CD4-positive, alpha-beta T cell (primary cell): ENCODE measurements around the gene IGFBP6. TPM values are rescaled to one million over a fixed set of nuclear protein-coding genes. Genes with fewer than 3 reads are reported as not detected.

Source experiments
- ATAC-seq: fragments of 200-7000 bp; cut with Tn5 transposase; one replicate; pipeline ENCODE4 v1.10.0; 2022; ENCODE audit warnings: mild to moderate bottlenecking; ENCODE audit not compliant: poor library complexity
- CTCF ChIA-PET: fragments of 350-600 bp; sonication (Branson Sonifier 250); formaldehyde crosslinking; loops from one replicate; lab custom pipeline; 2021; ENCODE audit warnings: antibody characterized with exemption, inconsistent platforms; lab: Charles Lee
- POLR2A ChIA-PET: fragments of 350-600 bp; sonication (Branson Sonifier 250); formaldehyde crosslinking; loops from one replicate; lab custom pipeline; 2021; ENCODE audit warnings: antibody characterized with exemption, inconsistent platforms; lab: Charles Lee
- DNase-seq, 14 experiments: peaks; one replicate each; pipeline ENCODE4 v3.0.0-alpha.2; 2013 to 2020; ENCODE audit warnings: mixed read lengths in 2 of 14
- H3K27ac ChIP-seq, 2 donors: one replicate each; pipeline versions ENCODE4 v1.5.1 to v1.7.0; 2013; ENCODE audit warnings: low read length in 2 of 2, low read depth in 1 of 2, mild to moderate bottlenecking in 1 of 2
- H3K27me3 ChIP-seq, 2 experiments: 1 replicate in 1 of 2; 2 replicates in 1 of 2; pipeline versions ENCODE4 v1.6.1 to v1.7.0; 2013; ENCODE audit warnings: low read length in 2 of 2, control low read depth in 1 of 2, mild to moderate bottlenecking in 1 of 2, moderate library complexity in 1 of 2; ENCODE audit not compliant: insufficient read depth in 2 of 2, control insufficient read depth in 1 of 2
- H3K36me3 ChIP-seq: one replicate; pipeline ENCODE4 v1.6.1; 2013; ENCODE audit warnings: low read length, control low read depth; ENCODE audit not compliant: insufficient read depth
- H3K4me1 ChIP-seq: one replicate; pipeline ENCODE4 v1.6.1; 2013; ENCODE audit warnings: low read length, control low read depth; ENCODE audit not compliant: insufficient read depth
- H3K4me3 ChIP-seq: one replicate; pipeline ENCODE4 v1.5.1; 2013; ENCODE audit warnings: mild to moderate bottlenecking, low read length, moderate library complexity
- H3K9me3 ChIP-seq, 2 experiments: 1 replicate in 1 of 2; 2 replicates in 1 of 2; pipeline versions ENCODE4 v1.6.1 to v1.7.0; 2013; ENCODE audit warnings: low read length in 2 of 2, mild to moderate bottlenecking in 2 of 2, control low read depth in 1 of 2, moderate library complexity in 1 of 2; ENCODE audit not compliant: control insufficient read depth in 1 of 2, insufficient read depth in 1 of 2
- H3K27ac Mint-ChIP-seq: one replicate; pipeline ENCODE4 v1.8.0; 2020; ENCODE audit warnings: mixed read lengths
- H3K27me3 Mint-ChIP-seq: one replicate; pipeline ENCODE4 v1.8.0; 2021; ENCODE audit warnings: mixed read lengths
- H3K36me3 Mint-ChIP-seq: one replicate; pipeline ENCODE4 v1.8.0; 2021; ENCODE audit warnings: low read depth, mixed read lengths
- H3K4me1 Mint-ChIP-seq: one replicate; pipeline ENCODE4 v1.8.0; 2021; ENCODE audit warnings: low read depth, mixed read lengths
- H3K4me3 Mint-ChIP-seq: one replicate; pipeline ENCODE4 v1.8.0; 2020; ENCODE audit warnings: mild to moderate bottlenecking, mixed read lengths
- H3K9me3 Mint-ChIP-seq: one replicate; pipeline ENCODE4 v1.8.0; 2020; ENCODE audit warnings: mixed read lengths
- CTCF ChIP-seq: fragments of 200-600 bp; IDR thresholded peaks from one replicate; pipeline ENCODE4 v1.8.0; 2022; ENCODE audit warnings: antibody characterized with exemption, mild to moderate bottlenecking
- intact Hi-C, 2 experiments: fragments of 100-400 bp; cut with DNase I in 1 of 2; cut with micrococcal nuclease in 1 of 2; formaldehyde crosslinking; loops; one replicate each; pipeline versions ENCODE4 v1.15.1 to v1.9.0; 2023 to 2025; cut with DNase I, micrococcal nuclease
- total RNA-seq, 174 experiments: library from RNA in 2 of 174; stranded (reverse) in 2 of 174; gene quantifications; one replicate each; pipeline ENCODE4 v1.2.3 and lab custom pipeline; 2021 to 2026

Gene IGFBP6
- total RNA-seq, 2 experiments from 2014 or later = 0.49 TPM; not detected in 1

GRCh38 chr12:53127169-53127568 lies 29.7 kb downstream of the IGFBP6 start:
- Mint-ChIP-seq H3K4me1 (no peaks in the 10 kb centered on the region), H3K4me3 (no peak overlapping the region), H3K27ac (no peak overlapping the region), H3K36me3 (no peaks in the 10 kb centered on the region), H3K9me3 (no peaks in the 10 kb centered on the region), H3K27me3 (peaks cover 9% of the 10 kb centered on the region)
- no peaks in the 10 kb centered on the region for H3K27me3 ChIP-seq
- H3K27ac ChIP-seq = no peak overlapping the region
- DNase-seq (no peak), ATAC-seq (no peak)
- H3K4me3 ChIP-seq = no peak overlapping the region
- H3K9me3 ChIP-seq = no peaks in the 10 kb centered on the region
- no peaks in the 10 kb centered on the region for H3K36me3 ChIP-seq
- POLR2A ChIA-PET = no interaction called here
- no peaks in the 10 kb centered on the region for H3K4me1 ChIP-seq
- TF ChIP-seq CTCF = no peak
- CTCF ChIA-PET = no interaction called here
- intact Hi-C loops = no loop called here

- Histone ChIP-seq H3K27me3 (no peaks in the 10 kb centered on the region), H3K4me1 (no peaks in the 10 kb centered on the region), H3K36me3 (no peaks in the 10 kb centered on the region), H3K4me3 (no peak overlapping the region), H3K27ac (no peak overlapping the region), H3K9me3 (no peaks in the 10 kb centered on the region)
- peaks cover 9% of the 10 kb centered on the region for H3K27me3 Mint-ChIP-seq
- TF ChIP-seq CTCF = no peak
- POLR2A ChIA-PET = interaction anchor here (0.9 kb wide), 1 partner anchor 50 kb away, joined by 3 read pairs; the partner anchor contains the start of gene SPRYD3
- no peaks in the 10 kb centered on the region for H3K4me1 Mint-ChIP-seq
- no peak for ATAC-seq
- H3K36me3 Mint-ChIP-seq = no peaks in the 10 kb centered on the region
- H3K4me3 Mint-ChIP-seq = no peak overlapping the region
- no peak for DNase-seq
- H3K27ac Mint-ChIP-seq = no peak overlapping the region
- H3K9me3 Mint-ChIP-seq = no peaks in the 10 kb centered on the region
- CTCF ChIA-PET = interaction anchor here (0.6 kb wide), 1 partner anchor 16 kb away, joined by 5 read pairs; no protein-coding TSS in a partner anchor
- intact Hi-C loops = no loop called here
Measured at GRCh38 chr12:53128780-53129569, 31.5 kb downstream of the IGFBP6 start.

GRCh38 chr12:53131844-53132243 lies 34.4 kb downstream of the IGFBP6 start:
- H3K27ac Mint-ChIP-seq = no peak overlapping the region
- TF ChIP-seq CTCF = no peak
- no peak for DNase-seq
- POLR2A ChIA-PET = no interaction called here
- Histone ChIP-seq H3K27ac (no peak overlapping the region), H3K27me3 (no peaks in the 10 kb centered on the region), H3K4me3 (no peak overlapping the region), H3K36me3 (no peaks in the 10 kb centered on the region), H3K9me3 (peaks cover 3 to 5% of the 10 kb centered on the region in 2 experiments), H3K4me1 (no peaks in the 10 kb centered on the region)
- no peaks in the 10 kb centered on the region for H3K4me1 Mint-ChIP-seq
- no peak overlapping the region for H3K4me3 Mint-ChIP-seq
- H3K27me3 Mint-ChIP-seq = peaks cover 9% of the 10 kb centered on the region
- H3K9me3 Mint-ChIP-seq = peaks cover 2% of the 10 kb centered on the region
- intact Hi-C loops = no loop called here
- no peak for ATAC-seq
- H3K36me3 Mint-ChIP-seq = no peaks in the 10 kb centered on the region
- CTCF ChIA-PET = no interaction called here
